ENCODE measurements around the gene SERPINA9.

Gene SERPINA9

GRCh38 chr14:94467728-94468520 lies 8.1 kb downstream of the SERPINA9 start:
- DNase-seq, result no peak
- in situ Hi-C loops (cut with HindIII; ENCODE audit: low pct_ligation_motif_present, low pct_unique_long_range_greater_than_20kb, low sequenced_read_pairs), result no loop called here

- in situ Hi-C loops (cut with HindIII; ENCODE audit: low pct_ligation_motif_present, low pct_unique_long_range_greater_than_20kb, low sequenced_read_pairs), result no loop called here
- DNase-seq, result no peak
These were observed 9.2 kb downstream of the SERPINA9 start for GRCh38 chr14:94466706-94467370.

GRCh38 chr14:94465042-94465441 lies 11.0 kb downstream of the SERPINA9 start:
- in situ Hi-C loops (cut with HindIII; ENCODE audit: low pct_ligation_motif_present, low pct_unique_long_range_greater_than_20kb, low sequenced_read_pairs), result no loop called here
- no peak for DNase-seq

DNA sequence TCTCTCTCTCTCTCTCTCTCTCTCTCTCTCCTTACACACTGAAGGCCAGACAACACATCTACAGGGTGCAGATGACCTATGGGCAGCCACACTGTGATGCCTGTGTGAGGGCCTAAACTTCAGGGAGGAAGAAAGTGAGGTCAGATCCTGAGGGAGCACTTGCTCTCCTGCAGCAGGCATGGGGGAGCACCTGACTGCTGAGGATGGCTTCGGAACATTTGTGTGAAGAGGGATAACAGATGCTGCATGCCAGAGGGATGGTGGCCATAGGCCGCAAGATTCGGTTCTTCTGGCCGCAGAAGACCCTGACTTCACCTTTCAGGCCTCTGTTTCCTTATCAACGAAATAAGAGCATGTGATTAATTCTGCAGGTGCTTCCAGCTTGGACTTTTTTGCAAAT lies 11.7 kb downstream of the SERPINA9 start:
- DNase-seq, result no peak
- in situ Hi-C loops (cut with HindIII; ENCODE audit: low pct_ligation_motif_present, low pct_unique_long_range_greater_than_20kb, low sequenced_read_pairs), result no loop called here

DNA sequence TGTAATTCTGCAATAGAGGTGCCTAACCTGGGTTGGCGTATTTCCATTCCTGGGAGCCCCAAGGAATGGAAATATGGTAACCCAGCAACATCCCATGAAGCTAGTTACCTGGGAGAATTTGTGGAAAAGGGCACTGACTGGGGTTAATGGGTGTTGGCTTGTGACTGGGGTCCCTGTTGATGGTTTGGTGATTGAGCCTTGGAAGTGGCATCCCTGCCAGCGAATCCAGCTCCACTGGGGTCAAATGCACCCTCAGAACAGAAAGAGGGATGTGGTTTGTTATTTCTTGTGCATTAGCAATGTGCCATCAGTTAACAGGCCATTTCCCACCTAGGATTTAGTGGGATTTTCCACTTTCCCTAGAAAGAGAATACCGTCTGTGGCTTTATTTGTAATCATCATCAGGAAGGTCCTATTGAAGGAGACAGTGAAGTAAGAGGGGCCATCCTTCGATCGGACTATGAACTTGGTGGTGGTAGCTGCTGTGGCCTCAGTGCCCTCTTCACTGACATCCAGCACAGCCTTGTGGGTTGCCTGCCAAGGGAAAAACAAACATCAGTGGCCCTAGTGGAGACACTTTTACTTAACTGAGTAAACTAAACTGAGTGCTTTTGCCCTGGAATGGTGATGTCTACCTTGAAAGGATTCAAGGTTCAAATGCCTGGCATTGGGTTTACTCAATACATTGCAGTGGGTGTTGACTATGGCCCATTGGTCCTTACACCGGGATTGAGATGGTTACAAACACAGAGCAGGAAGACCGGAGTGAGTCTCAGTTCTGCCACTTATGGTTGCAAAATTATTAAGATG lies 13.0 kb downstream of the SERPINA9 start:
- in situ Hi-C loops (cut with HindIII; ENCODE audit: low pct_ligation_motif_present, low pct_unique_long_range_greater_than_20kb, low sequenced_read_pairs), result no loop called here
- no peak for DNase-seq

GRCh38 chr14:94462219-94462551 lies 13.8 kb downstream of the SERPINA9 start:
- in situ Hi-C loops (cut with HindIII; ENCODE audit: low pct_ligation_motif_present, low pct_unique_long_range_greater_than_20kb, low sequenced_read_pairs), result no loop called here

GRCh38 chr14:94461526-94462218 lies 14.3 kb downstream of the SERPINA9 start:
- no peak for DNase-seq
- in situ Hi-C loops (cut with HindIII; ENCODE audit: low pct_ligation_motif_present, low pct_unique_long_range_greater_than_20kb, low sequenced_read_pairs), result no loop called here

More at GRCh38 chr14:94462219-94462551, 13.8 kb downstream of the SERPINA9 start:
- DNase-seq, result no peak

GRCh38 chr14:94460631-94461416 lies 15.2 kb downstream of the SERPINA9 start:
- in situ Hi-C loops (cut with HindIII; ENCODE audit: low pct_ligation_motif_present, low pct_unique_long_range_greater_than_20kb, low sequenced_read_pairs), result no loop called here

DNA sequence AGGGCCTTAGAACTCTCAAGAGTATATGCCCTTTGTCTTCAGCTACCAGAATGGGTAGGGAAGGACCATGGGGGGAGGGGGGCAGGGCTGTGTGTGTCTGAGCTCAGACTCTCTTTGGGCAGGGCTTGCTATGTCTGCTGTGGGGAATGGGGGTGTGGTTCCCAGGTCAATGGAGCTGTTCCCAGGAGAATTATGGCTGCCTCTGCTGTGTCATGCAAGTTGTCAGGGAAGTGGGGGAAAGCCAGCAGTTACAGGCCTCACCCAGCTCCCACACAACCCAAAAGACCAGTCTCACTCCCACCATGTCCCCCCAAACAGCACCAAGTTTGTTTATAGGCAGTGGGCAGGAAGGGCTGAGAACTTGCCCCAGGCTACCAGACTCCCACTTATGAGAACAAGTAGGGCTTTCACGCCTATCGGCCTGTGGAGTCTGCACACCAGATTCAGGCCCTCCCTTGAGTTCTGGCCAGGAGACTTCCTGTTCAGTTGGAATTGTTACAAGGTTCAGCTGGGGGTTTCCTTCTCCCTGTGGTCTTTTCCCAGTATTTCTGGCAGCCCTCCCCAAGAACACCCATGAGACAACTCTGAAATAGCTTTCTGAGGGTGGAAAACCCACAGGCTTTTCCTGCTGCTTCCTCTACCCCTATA lies 17.3 kb downstream of the SERPINA9 start:
- DNase-seq, result no peak
- in situ Hi-C loops (cut with HindIII; ENCODE audit: low pct_ligation_motif_present, low pct_unique_long_range_greater_than_20kb, low sequenced_read_pairs), result no loop called here

More at GRCh38 chr14:94460631-94461416, 15.2 kb downstream of the SERPINA9 start:
- no peak for DNase-seq

DNA sequence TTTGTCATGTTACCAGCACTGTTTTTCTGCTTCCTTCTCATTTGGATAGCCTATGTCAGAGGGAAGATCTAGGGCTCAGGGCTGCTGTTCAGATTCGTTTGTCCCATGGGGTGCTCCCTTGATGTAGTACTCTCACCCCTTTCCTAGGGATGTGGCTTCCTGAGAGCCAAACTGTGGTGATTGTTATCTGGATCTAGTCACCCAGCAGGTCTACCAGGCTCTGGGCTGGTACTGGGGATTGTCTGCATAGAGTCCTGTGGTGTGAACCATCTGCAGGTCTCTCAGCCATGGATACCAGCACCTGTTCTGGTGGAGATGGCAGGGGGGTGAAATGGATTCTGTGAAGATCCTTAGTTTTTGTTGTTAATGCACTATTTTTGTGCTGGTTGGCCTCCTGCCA lies 17.9 kb downstream of the SERPINA9 start:
- in situ Hi-C loops (cut with HindIII; ENCODE audit: low pct_ligation_motif_present, low pct_unique_long_range_greater_than_20kb, low sequenced_read_pairs), result no loop called here
- DNase-seq, result no peak

GRCh38 chr14:94455928-94456327 lies 20.1 kb downstream of the SERPINA9 start:
- DNase-seq, result no peak
- in situ Hi-C loops (cut with HindIII; ENCODE audit: low pct_ligation_motif_present, low pct_unique_long_range_greater_than_20kb, low sequenced_read_pairs), result no loop called here

GRCh38 chr14:94451826-94452225 lies 24.2 kb downstream of the SERPINA9 start:
- in situ Hi-C loops (cut with HindIII; ENCODE audit: low pct_ligation_motif_present, low pct_unique_long_range_greater_than_20kb, low sequenced_read_pairs), result no loop called here
- no peak for DNase-seq

- no peak for DNase-seq
- in situ Hi-C loops (cut with HindIII; ENCODE audit: low pct_ligation_motif_present, low pct_unique_long_range_greater_than_20kb, low sequenced_read_pairs), result no loop called here
These were observed 24.8 kb downstream of the SERPINA9 start for GRCh38 chr14:94451091-94451771.

DNA sequence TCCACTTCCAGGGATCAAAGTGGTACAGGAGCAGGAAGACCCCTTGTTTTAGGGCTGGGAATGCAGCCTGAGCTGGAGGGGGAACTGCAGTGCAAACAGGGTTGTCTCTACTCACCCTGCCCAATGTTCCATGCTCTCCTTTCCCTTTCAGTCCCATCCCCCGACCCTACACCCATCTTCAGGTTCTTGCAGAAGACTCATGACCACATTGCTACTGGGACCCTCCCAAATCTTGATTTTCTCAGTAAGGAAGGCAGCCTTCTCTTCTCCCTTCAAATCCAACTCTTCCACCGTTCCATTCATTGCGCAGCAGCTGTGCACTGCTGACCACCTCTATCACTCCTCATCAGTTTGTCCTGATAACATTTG lies 25.3 kb downstream of the SERPINA9 start:
- DNase-seq, result no peak
- in situ Hi-C loops (cut with HindIII; ENCODE audit: low pct_ligation_motif_present, low pct_unique_long_range_greater_than_20kb, low sequenced_read_pairs), result no loop called here

- no peak for DNase-seq
- in situ Hi-C loops (cut with HindIII; ENCODE audit: low pct_ligation_motif_present, low pct_unique_long_range_greater_than_20kb, low sequenced_read_pairs), result no loop called here
These were observed 26.1 kb downstream of the SERPINA9 start for GRCh38 chr14:94449930-94450329.

- in situ Hi-C loops (cut with HindIII; ENCODE audit: low pct_ligation_motif_present, low pct_unique_long_range_greater_than_20kb, low sequenced_read_pairs), result no loop called here
- no peak for DNase-seq
These were observed 27.8 kb downstream of the SERPINA9 start for GRCh38 chr14:94448071-94448808.

- in situ Hi-C loops (cut with HindIII; ENCODE audit: low pct_ligation_motif_present, low pct_unique_long_range_greater_than_20kb, low sequenced_read_pairs), result no loop called here
These were observed 28.8 kb downstream of the SERPINA9 start for GRCh38 chr14:94447206-94447605.

More at GRCh38 chr14:94447206-94447605, 28.8 kb downstream of the SERPINA9 start:
- no peak for DNase-seq

Measured in ACHN (cell line).